ENCODE data around the gene IGF1R.

IGF1R gene

GRCh38 chr15:98887976-98888375, 239.6 kb downstream of the IGF1R start:
- DNase-seq (ENCODE audit: low spot score): no peak

GRCh38 chr15:98888820-98889479, 240.6 kb downstream of the IGF1R start:
- no peak for DNase-seq (ENCODE audit: low spot score)

GRCh38 chr15:98889930-98890695, 241.8 kb downstream of the IGF1R start:
- DNase-seq (ENCODE audit: low spot score): peak; percentile 70

GRCh38 chr15:98891301-98891700, 243.0 kb downstream of the IGF1R start:
- DNase-seq (ENCODE audit: low spot score): no peak

GRCh38 chr15:98893401-98893800, 245.1 kb downstream of the IGF1R start:
- DNase-seq (ENCODE audit: low spot score): no peak

- no peak for DNase-seq (ENCODE audit: low spot score)
These were observed 246.0 kb downstream of the IGF1R start for GRCh38 chr15:98894312-98894711.

- DNase-seq (ENCODE audit: low spot score): no peak
These were observed 247.8 kb downstream of the IGF1R start for GRCh38 chr15:98896002-98896721.

GRCh38 chr15:98896802-98897732, 248.7 kb downstream of the IGF1R start:
- peak; percentile 89 for DNase-seq (ENCODE audit: low spot score)

- no peak for DNase-seq (ENCODE audit: low spot score)
These were observed 249.8 kb downstream of the IGF1R start for GRCh38 chr15:98898122-98898521.

- no peak for DNase-seq (ENCODE audit: low spot score)
These were observed 251.1 kb downstream of the IGF1R start for GRCh38 chr15:98899272-98900021.

- DNase-seq (ENCODE audit: low spot score): no peak
These were observed 252.0 kb downstream of the IGF1R start for GRCh38 chr15:98900356-98900755.

- DNase-seq (ENCODE audit: low spot score): no peak
These were observed 253.2 kb downstream of the IGF1R start for GRCh38 chr15:98901434-98902072.

GRCh38 chr15:98902931-98903330, 254.6 kb downstream of the IGF1R start:
- no peak for DNase-seq (ENCODE audit: low spot score)

- DNase-seq (ENCODE audit: low spot score): peak; percentile 37
These were observed 255.2 kb downstream of the IGF1R start for GRCh38 chr15:98903377-98904018.

GRCh38 chr15:98904544-98904943, 256.2 kb downstream of the IGF1R start:
- peak; percentile 75 for DNase-seq (ENCODE audit: low spot score)

- DNase-seq (ENCODE audit: low spot score): peak; percentile 30
These were observed 257.8 kb downstream of the IGF1R start for GRCh38 chr15:98905963-98906711.

GRCh38 chr15:98906712-98907083, 258.4 kb downstream of the IGF1R start:
- DNase-seq (ENCODE audit: low spot score): no peak

- DNase-seq (ENCODE audit: low spot score): no peak
These were observed 259.7 kb downstream of the IGF1R start for GRCh38 chr15:98907927-98908471.
